ENCODE results near the gene CACNA1I. TPM values are rescaled to one million over a fixed set of nuclear protein-coding genes. Genes with fewer than 3 reads are reported as not detected.

Gene CACNA1I
- total RNA-seq, 3 donors from 2014 or later: 0.19 to 0.41 (median 0.20) TPM

GRCh38 chr22:39716534-39716933 is 146.0 kb downstream of the CACNA1I start:
- no peaks in the 10 kb centered on the region for H3K36me3 ChIP-seq (ENCODE audit: low read depth)
- no peak for ATAC-seq
- TF ChIP-seq, protein P1, sequence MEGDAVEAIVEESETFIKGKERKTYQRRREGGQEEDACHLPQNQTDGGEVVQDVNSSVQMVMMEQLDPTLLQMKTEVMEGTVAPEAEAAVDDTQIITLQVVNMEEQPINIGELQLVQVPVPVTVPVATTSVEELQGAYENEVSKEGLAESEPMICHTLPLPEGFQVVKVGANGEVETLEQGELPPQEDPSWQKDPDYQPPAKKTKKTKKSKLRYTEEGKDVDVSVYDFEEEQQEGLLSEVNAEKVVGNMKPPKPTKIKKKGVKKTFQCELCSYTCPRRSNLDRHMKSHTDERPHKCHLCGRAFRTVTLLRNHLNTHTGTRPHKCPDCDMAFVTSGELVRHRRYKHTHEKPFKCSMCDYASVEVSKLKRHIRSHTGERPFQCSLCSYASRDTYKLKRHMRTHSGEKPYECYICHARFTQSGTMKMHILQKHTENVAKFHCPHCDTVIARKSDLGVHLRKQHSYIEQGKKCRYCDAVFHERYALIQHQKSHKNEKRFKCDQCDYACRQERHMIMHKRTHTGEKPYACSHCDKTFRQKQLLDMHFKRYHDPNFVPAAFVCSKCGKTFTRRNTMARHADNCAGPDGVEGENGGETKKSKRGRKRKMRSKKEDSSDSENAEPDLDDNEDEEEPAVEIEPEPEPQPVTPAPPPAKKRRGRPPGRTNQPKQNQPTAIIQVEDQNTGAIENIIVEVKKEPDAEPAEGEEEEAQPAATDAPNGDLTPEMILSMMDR (IDR thresholded peaks at IDR 0.05): no peak
- H3K4me3 ChIP-seq: no peak overlapping the region
- no peaks in the 10 kb centered on the region for H3K4me1 ChIP-seq (ENCODE audit: low read depth)
- intact Hi-C loops (cut with DNase I, micrococcal nuclease): no loop called here
- DNase-seq: no peak
- H3K9me3 ChIP-seq: no peaks in the 10 kb centered on the region

GRCh38 chr22:39717099-39717498 is 146.5 kb downstream of the CACNA1I start:
- intact Hi-C loops (cut with DNase I, micrococcal nuclease): no loop called here
- ATAC-seq (no peak), DNase-seq (peak in 1 of 3 donors; percentile 3)
- TF ChIP-seq, protein P1 (IDR thresholded peaks at IDR 0.05): no peak
- no peak overlapping the region for H3K4me3 ChIP-seq
- H3K36me3 ChIP-seq (ENCODE audit: low read depth): no peaks in the 10 kb centered on the region
- no peaks in the 10 kb centered on the region for H3K9me3 ChIP-seq
- H3K4me1 ChIP-seq (ENCODE audit: low read depth): no peaks in the 10 kb centered on the region

DNA sequence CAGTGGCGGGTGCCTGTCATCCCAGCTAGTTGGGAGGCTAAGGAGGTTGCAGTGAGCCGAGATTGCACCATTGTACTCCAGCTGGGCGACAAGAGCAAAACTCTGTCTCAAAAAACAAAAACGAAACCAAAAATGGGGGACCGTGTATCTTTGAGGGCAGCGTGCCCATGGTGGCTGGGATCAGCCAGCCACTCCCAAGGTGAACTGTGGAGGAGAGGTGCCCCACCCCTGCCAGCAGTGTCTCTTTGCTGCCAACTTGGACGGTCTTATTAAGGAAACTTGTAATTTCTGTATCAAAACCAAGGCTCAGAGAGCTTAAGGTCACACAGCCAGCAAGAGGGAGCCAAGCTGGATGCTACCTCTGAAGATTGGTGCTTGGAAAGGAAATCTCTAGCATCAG is 147.7 kb downstream of the CACNA1I start:
- Histone ChIP-seq H3K4me3 (no peak overlapping the region), H3K36me3 (ENCODE audit: low read depth) (no peaks in the 10 kb centered on the region), H3K4me1 (ENCODE audit: low read depth) (no peaks in the 10 kb centered on the region), H3K9me3 (no peaks in the 10 kb centered on the region)
- intact Hi-C loops (cut with DNase I, micrococcal nuclease): no loop called here
- TF ChIP-seq, protein P1 (IDR thresholded peaks at IDR 0.05): no peak
- ATAC-seq: peak; percentile 73
- peak; percentile 37 to 54 (median 49) for DNase-seq

GRCh38 chr22:39718921-39719475 is 148.4 kb downstream of the CACNA1I start:
- peak in 1 of 3 donors; percentile 15 for DNase-seq
- no peaks in the 10 kb centered on the region for H3K9me3 ChIP-seq
- intact Hi-C loops (cut with DNase I, micrococcal nuclease): no loop called here

DNA sequence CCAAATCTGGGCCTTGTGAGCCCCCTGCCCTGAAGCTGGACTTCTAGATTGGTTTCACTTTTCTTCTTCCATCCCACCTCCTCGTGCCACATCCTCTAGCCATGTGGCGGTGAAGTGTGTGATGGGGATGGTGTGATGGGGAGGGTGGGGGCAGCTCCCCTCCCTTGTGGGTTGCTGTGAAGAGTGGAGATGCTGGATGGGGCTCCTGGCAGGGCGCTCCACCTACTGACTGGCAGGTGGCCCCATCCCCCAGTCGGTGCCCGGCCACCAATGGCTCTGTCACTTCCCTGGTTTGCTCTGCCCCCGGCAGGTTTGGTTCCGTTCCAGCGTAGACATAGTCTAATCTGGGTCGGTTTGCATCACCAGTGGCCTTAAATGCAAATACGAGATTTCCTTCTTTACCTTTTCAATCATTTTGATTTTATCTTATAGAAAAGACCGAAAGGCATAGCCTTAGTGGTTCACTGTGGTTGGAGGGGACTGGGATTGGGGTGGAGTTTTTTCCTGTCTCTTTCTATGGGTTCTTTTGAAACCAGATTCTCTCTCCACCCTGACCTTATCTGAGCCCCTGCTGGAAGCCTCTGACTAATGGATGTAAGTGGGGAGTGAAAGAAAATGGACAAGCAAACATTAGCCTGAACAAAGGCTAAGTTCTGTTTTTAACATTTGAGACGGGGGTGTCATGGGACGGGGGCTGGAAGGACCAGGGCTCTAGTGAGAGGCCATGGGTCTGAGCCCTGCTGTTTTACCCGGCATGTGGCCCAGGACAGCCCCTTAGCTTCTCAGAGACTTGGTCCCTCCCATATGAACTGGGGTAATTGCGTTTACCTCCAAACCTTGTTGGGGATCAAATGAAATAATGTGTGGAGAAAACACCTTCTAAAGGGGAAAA is 149.3 kb downstream of the CACNA1I start:
- ATAC-seq (no peak), DNase-seq (peak in 1 of 3 donors; percentile 24)
- intact Hi-C loops (cut with DNase I, micrococcal nuclease): no loop called here
- no peaks in the 10 kb centered on the region for H3K9me3 ChIP-seq
- no peaks in the 10 kb centered on the region for H3K36me3 ChIP-seq (ENCODE audit: low read depth)
- H3K4me1 ChIP-seq (ENCODE audit: low read depth): no peaks in the 10 kb centered on the region
- TF ChIP-seq, protein P1 (IDR thresholded peaks at IDR 0.05): no peak
- H3K4me3 ChIP-seq: no peak overlapping the region

More at GRCh38 chr22:39718921-39719475, 148.4 kb downstream of the CACNA1I start:
- no peak for ATAC-seq
- Histone ChIP-seq H3K4me3 (no peak overlapping the region), H3K36me3 (ENCODE audit: low read depth) (no peaks in the 10 kb centered on the region), H3K4me1 (ENCODE audit: low read depth) (no peaks in the 10 kb centered on the region)
- TF ChIP-seq, protein P1 (IDR thresholded peaks at IDR 0.05): no peak

Data from mucosa of descending colon (tissue), 3 donors.